Right atrium auricular region (tissue), 2 donors: ENCODE results near the gene OLAH. TPM values are rescaled to one million over a fixed set of nuclear protein-coding genes. Genes with fewer than 3 reads are reported as not detected.
"Not testable (repeated sequence)": the region's sequence is repeated elsewhere in the genome, so short reads cannot be mapped to it uniquely, and the experiment has no call there.

ENCODE experiments used
- DNase-seq: peaks from one replicate; pipeline ENCODE4 v3.0.0-alpha.2; 2019; ENCODE audit warnings: low spot score
- H3K27ac ChIP-seq, 2 donors: fragments of 200-600 bp; sonication (generic); 1 replicate in 1 of 2; 2 replicates in 1 of 2; pipeline ENCODE4 v1.5.1; 2016 to 2019
- H3K27me3 ChIP-seq, 2 donors: fragments of 200-600 bp; sonication (generic); one replicate each; pipeline versions ENCODE4 v1.5.1 to v1.6.0; 2017 to 2019
- H3K36me3 ChIP-seq: fragments of 200-600 bp; sonication (generic); one replicate; pipeline ENCODE4 v1.5.1; 2016
- H3K4me1 ChIP-seq, 2 donors: fragments of 200-600 bp; sonication (generic); one replicate each; pipeline versions ENCODE4 v1.5.1 to v1.6.0; 2017 to 2019
- H3K4me3 ChIP-seq, 2 donors: fragments of 200-600 bp; sonication (generic); 1 replicate in 1 of 2; 2 replicates in 1 of 2; pipeline ENCODE4 v1.5.1; 2017 to 2019; ENCODE audit warnings: mild to moderate bottlenecking in 1 of 2, moderate library complexity in 1 of 2
- H3K9me3 ChIP-seq, 2 donors: fragments of 200-600 bp; sonication (generic); one replicate each; pipeline ENCODE4 v1.5.1; 2019
- total RNA-seq, 2 donors: library from RNA; depleted of rRNA; stranded (reverse); fragments of >200 nt; gene quantifications; one replicate each; pipeline ENCODE4 v1.1.0, GENCODE V29; 2016
- TF ChIP-seq, protein P1 (sequence below), 2 donors: fragments of 200-600 bp; sonication (generic); IDR thresholded peaks; one replicate each; pipeline ENCODE4 v1.5.1; 2019; ENCODE audit warnings: antibody characterized with exemption in 2 of 2

The OLAH gene
- under 1 TPM in 1 of 2 donors, not detected in 1; 0.24 TPM for total RNA-seq

DNA sequence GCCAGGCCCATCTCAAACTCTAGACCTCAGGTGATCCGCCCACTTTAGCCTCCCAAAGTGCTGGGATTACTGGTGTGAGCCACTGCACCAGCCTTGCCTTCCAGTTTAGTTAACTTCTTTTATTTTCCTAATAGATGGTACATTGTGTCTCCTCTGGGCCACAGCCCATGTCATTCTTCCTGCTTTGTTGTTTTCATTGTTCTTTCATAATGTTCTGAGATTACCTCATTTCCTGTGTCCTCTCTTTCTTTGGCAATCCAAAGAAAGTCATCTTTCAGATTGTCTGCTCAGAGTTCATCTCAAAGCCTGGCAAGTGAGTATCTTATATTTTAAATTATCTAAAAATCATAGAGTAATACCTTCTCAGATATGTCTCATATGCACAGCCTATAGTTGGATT, at the start of gene OLAH:
OLAH (plus strand) TSS at position 270 of the 400 bp plus-strand sequence. CDS start 3,346 bp downstream, outside the sequence.
- no peaks in the 10 kb centered on the region for H3K9me3 ChIP-seq

DNA sequence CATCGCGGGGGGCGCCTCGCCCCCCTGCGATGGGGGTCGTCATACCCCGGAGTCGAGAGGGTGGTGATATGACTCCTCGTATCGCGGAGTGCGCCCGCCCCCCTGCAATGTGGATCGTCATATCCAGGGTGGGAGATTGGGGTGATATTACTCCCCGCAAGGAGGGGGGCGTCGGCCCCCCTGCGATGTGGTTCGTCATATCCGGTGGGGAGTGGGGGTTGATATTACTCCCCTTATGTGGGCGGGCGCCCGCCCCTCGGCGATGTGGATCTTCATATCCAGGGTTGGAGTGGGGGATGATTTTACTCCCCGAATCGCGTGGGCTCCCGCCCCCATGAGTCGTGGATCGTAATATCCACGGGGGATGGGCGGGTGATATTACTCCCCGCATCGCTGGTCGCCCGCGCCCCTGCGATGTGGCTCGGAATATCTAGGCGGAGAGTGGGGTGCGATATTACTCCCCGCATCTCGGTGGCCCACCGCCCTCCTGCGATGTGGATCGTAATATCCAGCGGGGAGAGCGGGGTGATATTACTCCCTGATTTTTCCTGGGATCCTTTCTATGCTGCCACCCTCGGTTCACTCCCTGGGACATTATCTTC, 47.7 kb upstream of the OLAH start:
- no peaks in the 10 kb centered on the region for H3K27me3 ChIP-seq
- DNase-seq: no peak
- H3K36me3 ChIP-seq: no peaks in the 10 kb centered on the region
- H3K4me3 ChIP-seq: no peak overlapping the region
- H3K4me1 ChIP-seq: no peaks in the 10 kb centered on the region
- H3K9me3 ChIP-seq: no peaks in the 10 kb centered on the region
- no peak overlapping the region for H3K27ac ChIP-seq
- TF ChIP-seq, protein P1, sequence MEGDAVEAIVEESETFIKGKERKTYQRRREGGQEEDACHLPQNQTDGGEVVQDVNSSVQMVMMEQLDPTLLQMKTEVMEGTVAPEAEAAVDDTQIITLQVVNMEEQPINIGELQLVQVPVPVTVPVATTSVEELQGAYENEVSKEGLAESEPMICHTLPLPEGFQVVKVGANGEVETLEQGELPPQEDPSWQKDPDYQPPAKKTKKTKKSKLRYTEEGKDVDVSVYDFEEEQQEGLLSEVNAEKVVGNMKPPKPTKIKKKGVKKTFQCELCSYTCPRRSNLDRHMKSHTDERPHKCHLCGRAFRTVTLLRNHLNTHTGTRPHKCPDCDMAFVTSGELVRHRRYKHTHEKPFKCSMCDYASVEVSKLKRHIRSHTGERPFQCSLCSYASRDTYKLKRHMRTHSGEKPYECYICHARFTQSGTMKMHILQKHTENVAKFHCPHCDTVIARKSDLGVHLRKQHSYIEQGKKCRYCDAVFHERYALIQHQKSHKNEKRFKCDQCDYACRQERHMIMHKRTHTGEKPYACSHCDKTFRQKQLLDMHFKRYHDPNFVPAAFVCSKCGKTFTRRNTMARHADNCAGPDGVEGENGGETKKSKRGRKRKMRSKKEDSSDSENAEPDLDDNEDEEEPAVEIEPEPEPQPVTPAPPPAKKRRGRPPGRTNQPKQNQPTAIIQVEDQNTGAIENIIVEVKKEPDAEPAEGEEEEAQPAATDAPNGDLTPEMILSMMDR (IDR thresholded peaks at IDR 0.05): no peak

More for the DNA sequence above, at the start of gene OLAH:
- Histone ChIP-seq H3K27ac (no peak within 1 kb of the TSS), H3K36me3 (no peaks in the 10 kb centered on the region), H3K4me3 (no peak within 1 kb of the TSS), H3K27me3 (no peaks in the 10 kb centered on the region), H3K4me1 (no peaks in the 10 kb centered on the region)
- DNase-seq: no peak
- TF ChIP-seq, protein P1 (IDR thresholded peaks at IDR 0.05): no peak

DNA sequence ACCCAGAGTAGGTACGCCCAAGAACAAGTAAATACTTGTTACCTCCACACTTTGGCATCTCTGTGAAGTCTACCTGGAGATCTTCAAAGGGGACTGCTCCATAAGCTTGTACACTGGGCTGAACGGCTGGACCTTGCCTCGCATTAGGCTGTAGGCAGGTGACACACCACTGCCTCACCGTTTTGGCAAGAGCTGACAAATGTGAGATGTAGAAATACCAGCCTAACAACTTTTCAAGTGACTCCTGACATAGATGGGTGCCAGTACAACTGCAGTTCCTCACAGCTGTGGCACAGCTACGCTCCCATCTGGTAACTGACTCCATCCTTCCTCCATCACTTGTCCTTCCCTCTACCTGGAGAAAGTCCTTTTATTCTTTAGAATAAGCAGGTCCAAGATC, 30.2 kb upstream of the OLAH start:
- H3K27me3 ChIP-seq, H3K9me3 ChIP-seq, H3K36me3 ChIP-seq, DNase-seq, H3K4me1 ChIP-seq, H3K4me3 ChIP-seq, H3K27ac ChIP-seq: not testable (repeated sequence)

DNA sequence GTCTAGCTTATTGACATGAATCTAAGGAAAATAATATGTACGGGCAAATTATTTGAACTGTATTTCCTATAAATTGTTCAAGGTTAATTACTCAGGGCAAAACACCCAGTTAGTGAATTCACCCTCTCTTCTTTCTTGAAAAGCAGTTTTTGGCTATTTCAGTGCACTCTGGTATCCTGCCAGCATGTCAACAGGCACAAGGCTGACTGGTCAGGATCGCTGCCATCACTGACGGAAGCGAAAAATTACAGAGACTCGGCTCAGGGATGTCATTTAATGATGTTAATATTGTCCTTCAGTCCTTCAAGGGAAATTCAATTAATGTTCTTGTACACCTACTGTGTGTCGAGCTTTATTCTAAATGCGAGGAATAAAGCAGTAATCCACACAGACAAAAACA, 28.3 kb upstream of the OLAH start:
- Histone ChIP-seq H3K4me1 (no peaks in the 10 kb centered on the region), H3K4me3 (no peak overlapping the region), H3K27me3 (no peaks in the 10 kb centered on the region), H3K9me3 (no peaks in the 10 kb centered on the region), H3K27ac (no peak overlapping the region), H3K36me3 (no peaks in the 10 kb centered on the region)
- DNase-seq: no peak
- TF ChIP-seq, protein P1 (IDR thresholded peaks at IDR 0.05): no peak

DNA sequence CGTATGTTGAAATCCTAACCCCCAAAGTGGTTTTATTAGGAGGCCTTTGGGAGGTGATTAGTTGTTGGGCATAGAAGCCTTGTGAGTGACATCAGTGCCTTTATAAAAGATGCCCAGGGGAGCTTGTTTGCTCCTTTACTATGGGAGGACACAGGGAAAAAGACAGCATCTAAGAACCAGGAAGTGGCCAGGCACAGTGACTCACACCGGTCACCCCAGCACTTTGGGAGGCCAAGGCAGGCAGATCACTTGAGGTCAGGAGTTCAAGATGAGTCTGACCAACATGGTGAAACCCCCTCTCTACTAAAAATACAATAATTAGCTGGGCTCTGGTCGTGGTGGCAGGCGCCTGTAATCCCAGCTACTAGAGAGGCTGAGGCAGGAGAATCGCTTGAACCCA, 22.8 kb upstream of the OLAH start:
- H3K4me3 ChIP-seq, H3K4me1 ChIP-seq, H3K9me3 ChIP-seq, DNase-seq, H3K27ac ChIP-seq, H3K36me3 ChIP-seq, H3K27me3 ChIP-seq: not testable (repeated sequence)

DNA sequence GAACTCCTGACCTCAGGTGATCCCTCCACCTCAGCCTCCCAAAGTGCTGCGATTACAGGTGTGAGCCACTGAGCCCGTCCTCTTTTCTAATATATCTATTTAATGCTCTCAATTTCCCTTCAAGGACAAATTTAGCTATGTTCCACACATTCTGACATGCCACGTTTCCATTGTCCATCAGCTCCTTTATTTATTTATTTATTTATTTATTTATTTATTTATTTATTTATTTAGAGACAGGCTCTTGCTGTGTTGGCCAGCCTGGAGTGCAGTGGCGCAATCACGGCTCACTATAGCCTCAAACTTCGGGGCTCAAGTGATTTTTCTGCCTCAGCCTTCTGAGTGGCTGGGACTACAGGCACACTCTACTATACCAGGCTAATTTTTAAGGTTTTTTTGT, 20.7 kb upstream of the OLAH start:
- H3K36me3 ChIP-seq, H3K4me3 ChIP-seq, H3K4me1 ChIP-seq, H3K9me3 ChIP-seq, H3K27me3 ChIP-seq, DNase-seq, H3K27ac ChIP-seq: not testable (repeated sequence)

DNA sequence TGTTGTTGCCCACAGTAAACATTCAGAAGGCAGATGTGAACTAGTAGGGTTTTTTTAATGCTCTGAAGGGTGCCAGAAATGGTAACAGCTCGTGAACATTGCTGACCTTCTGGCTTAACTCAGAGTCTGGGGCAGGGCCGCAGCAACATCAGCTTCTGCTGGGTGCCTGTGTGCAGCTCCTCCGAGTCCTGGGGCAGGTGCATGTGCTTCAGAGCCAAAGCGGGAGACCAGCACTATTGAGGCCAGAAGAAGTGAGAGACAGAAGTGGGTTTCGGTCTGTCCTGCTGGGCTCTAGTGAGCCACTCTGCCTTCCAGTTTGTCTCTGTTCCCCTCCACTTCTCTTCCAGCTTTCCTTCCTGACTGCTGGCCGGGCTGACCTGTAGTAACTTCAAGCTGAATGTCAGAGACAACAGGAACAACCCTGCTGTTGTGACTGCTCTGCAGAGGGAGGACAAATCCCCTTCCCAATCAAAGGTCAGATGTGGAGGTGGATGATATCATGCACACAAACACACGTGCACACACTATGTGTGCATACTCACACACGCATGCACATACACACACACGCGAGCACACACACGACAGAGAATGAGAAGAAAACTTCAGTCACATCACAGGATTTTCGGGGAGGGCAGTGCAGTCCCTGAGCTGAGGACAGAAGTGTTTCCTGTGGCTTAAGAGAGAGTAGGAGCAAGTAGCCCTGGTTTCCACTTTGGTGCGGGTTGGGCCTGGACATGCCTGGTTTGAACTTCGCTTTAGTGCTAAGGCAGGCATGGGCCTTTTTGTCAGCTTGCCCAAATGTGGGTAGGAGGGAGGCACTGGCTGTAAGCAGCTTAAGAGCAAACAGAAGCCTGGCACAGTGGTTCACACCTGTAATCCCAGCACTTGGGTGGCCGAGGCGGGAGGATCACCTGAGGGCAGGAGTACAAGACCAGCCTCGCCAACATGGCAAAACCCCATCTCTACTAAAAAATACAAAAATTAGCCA, 19.4 kb upstream of the OLAH start:
- not testable (repeated sequence) for H3K27ac ChIP-seq, H3K27me3 ChIP-seq, H3K9me3 ChIP-seq, H3K4me3 ChIP-seq, H3K4me1 ChIP-seq, H3K36me3 ChIP-seq, DNase-seq

DNA sequence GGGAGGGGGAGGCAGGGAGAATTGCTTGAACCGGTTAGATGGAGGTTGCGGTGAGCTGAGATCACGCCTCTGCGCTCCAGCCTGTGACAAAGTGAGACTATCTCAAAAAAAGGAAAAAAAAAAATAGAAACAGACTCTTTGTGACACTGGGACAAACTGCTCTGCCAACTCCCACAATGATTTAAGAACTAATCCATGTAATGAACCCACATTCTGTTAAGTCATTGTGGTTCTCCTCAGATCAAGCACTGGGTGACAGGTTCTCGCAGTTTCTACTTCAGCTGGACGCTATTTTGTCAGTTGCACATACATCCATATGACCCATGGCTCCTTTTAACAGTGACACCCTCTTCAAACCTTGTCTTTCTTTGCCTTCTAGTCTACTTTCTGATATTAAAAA, 18.7 kb upstream of the OLAH start:
- not testable (repeated sequence) for H3K36me3 ChIP-seq, DNase-seq, H3K27ac ChIP-seq, H3K9me3 ChIP-seq, H3K27me3 ChIP-seq, H3K4me1 ChIP-seq, H3K4me3 ChIP-seq
